Measurements from ENCODE around the gene ROR1.
"Not testable (repeated sequence)": the region's sequence is repeated elsewhere in the genome, so short reads cannot be mapped to it uniquely, and the experiment has no call there.

ROR1 gene

DNA sequence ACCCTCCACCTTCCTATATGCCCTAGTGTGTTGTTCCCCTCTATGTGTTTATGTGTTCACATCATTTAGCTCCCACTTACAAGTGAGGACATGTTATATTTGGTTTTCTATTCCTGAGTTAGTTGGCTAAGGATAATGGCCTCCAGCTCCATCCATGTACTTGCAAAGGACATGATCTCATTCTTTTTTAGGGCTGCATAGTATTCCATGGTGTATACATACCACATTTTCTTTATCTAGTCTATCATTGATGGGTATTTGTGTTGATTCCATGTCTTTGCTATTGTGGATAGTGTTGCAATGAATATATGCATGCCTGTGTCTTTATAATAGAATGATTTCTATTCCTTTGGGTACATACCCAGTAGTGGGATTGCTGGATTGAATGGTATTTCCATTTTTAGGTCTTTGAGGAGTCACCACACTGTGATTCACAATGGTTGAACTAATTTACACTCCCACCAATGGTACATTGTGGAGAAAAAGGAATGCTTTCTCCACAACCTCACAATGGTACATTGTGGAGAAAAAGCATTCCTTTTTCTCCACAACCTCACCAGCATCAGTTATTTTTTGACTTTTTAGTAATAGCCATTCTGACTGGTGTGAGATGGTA, 52.5 kb downstream of the ROR1 start:
- not testable (repeated sequence) for DNase-seq

DNA sequence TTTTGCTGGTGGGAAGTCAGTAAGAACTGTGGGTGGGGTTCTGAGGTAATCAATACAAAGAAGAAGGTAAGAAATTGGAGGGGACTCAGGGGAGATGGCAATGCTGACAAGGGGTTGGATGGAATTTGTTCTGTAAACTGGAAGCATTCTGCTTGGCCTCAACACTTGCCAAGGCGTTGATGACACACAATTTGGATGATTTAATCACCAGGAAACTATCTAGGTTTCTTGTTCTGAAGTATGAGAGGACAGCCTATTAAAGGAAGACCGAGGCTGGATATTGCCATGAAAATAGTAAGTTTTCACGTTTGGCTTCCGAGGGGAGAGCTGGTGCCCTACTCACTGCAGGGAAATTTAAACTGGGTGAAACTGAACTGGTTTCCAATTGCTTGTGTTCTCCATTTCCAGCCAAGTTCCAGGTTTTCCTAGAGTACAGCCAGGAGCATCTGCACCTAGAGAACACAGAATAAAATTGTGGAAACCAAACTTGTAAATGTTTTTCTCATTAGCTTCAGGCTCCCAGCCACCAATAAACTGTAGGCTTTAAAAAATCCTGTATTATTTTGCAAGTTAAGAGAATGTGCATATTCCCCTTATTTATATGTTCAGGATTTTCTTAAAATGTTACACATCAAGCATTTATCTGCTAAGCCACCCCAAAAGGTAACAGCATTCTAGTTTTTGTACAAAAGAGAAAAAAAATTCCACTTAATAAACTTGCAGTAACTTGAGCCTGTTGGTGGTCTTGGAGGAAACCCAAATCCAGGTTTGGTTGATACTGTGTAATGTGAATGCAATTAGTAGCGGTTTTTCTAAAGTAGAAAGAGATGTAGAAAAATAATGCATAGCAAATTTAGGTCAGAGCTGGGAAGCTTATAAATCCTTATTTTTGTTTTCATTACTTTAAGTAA, 53.8 kb downstream of the ROR1 start:
- no peak for DNase-seq

DNA sequence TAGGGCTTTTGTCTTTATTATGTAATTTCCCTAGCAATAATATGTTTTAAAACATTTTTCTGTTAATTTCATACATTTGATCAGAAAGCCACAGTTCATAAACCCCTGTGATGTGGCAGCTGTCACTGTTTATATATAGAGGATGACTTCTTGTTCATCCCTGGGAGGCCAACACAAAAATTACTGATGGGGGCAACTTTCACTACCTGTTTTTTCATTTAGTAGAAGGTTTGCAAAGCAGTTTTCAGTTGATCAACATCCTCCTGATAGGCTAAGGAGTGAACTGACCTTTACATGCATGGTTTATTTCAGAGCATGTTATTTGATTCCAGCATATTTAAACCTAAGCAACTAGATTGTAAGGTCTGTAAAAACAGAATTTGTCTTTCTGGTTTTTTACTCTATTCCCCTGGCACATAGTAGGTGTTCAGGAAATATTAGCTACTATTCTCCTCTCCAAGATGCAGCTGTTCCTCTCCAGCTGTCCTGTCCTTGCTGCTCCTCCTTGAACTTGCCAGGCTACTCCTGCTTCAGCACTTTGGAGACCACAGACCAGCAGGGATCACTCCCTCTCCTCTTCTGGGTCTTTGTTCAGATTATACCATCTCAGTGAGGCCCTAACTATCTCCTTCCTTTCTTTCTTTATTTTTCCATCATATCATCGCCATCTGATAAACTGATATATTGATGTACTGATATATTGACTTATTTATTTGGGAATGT, 54.7 kb downstream of the ROR1 start:
- no peak for DNase-seq

DNA sequence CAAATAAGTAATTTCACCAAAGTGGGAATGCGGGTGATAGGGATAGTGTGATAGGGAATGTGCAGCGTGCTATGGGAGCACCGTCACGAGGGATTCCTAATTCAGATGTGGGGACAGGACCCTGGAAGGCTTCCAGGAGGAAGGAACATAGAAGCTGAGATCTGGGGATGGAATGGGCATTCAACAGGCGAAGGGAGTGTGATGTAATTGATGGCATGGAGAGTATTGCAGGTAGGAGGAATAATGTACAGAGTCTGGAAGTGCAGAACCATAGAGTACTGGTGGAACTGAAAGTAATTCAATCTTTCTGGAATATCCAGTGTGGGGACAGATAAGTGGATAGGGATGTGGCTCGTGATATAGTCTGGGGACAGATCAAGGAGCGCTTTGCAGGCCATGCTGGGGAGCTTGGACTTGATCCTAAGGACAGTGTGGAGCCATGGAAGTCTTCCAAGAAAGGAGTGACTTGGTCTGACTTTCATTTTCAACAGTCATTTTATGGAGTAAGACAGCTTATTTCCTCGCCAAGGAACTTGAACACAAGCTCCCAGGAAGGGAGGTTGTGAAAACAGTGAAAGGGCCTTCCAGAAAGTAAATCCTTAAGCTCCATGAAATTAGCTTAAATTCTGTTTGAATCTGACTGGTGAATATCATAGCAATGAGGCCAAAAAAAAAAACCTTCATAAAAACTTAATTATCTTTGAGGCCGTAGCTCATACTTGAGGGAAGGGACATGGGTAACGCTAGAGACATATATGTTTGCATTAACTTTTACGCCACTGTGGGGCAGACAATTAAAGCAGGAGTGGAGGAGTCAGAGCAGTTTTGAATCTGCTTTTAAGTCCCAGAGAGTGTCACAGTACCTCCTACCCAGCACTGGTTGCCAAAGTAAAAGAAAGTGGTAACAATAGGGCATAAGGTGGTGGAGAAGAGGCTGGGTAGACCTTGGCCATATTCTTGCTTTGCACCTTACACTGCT, 55.8 kb downstream of the ROR1 start:
- DNase-seq: no peak

DNA sequence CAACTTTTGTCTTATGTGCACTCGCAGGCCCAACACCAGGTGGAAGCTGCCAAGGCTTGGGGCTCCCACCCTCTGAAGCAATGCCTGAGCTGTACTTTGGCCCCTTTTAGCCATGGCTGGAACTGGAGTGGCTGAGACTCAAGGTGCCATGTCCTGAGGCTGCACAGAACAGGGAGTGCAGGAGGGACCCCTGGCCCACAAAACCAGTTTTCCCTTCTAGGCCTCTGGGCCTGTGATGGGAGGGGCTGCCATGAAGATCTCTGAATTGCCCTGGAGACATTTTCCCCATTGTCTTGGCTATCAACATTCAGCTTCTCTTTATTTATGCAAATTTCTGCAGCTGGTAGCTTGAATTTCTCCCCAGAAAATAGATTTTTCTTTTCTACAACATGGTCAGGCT, 57.6 kb downstream of the ROR1 start:
- no peak for DNase-seq

DNA sequence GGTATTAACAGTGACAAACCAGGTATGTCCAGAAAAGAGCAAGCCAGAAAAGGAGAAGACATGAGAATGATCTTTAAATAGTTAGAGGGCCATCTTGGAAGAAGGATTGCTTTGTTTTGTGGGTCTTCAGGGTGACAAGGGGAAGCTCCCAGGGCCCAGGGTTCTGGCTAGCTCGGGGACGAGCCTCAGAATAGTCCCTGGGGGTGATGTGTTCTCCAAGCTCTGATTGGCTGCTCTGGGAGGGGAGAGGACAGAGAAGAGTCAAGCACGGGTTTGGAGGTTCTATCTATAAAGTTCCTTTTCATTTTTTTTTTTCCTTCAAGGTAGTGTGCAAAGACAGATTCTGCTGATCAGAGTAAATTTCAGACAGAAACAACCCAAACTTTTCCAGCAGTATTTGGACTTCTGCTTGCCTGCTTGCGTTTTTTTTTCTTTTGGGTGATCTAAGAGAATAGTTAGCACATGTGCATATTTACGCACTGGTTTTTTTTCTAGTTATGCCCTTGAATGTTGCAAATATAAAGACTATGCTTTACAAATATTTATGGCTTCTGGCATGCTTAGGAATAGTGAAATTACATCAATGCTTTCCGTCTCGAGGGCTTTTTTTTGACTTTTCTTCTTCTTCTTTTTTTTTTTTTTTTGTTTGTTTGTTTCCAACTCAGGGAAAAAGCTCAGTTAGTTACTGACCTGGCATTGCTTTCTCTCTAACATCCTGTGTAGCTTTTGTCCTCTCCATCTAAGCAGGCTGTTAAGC, 59.7 kb downstream of the ROR1 start:
- no peak for DNase-seq

DNA sequence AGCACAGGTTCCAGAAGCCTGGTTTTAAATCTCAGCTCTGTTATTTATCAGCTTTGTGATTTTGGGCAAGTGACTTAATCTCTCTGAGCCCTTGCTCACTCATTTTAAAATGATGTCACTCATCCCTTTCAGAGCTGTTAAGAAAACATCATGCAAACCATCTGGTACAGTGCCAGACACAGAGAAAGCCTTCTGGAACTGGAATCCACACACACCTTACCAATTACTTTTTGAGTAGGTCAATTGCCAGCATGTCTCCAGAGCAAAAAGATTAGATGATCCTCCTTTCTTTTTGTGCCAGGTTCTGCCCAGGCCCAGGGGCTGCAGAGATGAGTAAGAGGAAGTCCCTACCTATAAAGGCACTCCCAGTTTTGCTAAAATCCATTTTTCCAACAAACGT, 61.3 kb downstream of the ROR1 start:
- DNase-seq: no peak

DNA sequence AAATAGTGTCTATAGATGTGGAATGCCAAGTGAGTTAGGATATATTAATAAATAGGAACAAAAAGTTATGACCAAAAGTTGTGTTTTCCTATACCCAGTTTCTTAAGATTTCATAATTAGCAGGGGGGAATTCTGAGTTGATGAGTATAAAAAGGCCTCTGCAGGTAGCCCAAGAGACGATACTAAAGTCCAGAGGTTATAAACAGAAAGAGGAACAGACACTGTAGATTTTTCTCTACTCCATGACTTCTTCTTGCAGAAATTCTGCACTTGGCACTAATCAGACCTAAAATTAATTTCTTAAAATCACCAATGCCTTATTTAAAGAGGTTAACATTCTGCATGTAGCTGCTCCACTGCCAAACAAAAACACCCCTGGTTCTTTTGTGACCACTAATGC, 62.6 kb downstream of the ROR1 start:
- DNase-seq: no peak

DNA sequence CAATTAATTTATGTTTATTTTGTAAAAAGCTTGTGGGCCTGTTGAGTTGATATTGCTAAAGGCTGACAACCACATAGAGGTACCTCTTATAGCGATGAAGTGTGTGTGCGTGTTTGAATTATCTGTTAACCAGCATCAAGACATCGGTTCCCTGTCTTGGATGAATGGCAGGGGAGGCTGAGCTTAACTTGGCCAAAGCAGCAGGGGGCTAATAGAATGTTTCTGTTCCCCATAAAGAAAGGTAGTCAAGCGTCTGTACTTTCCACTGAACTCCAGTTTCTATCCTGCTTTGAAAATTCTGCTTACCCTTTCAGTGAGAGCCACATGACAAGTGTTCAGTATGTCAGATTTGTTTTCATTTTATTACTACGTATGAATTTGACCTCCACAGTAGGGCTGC, 63.0 kb downstream of the ROR1 start:
- DNase-seq: no peak

DNA sequence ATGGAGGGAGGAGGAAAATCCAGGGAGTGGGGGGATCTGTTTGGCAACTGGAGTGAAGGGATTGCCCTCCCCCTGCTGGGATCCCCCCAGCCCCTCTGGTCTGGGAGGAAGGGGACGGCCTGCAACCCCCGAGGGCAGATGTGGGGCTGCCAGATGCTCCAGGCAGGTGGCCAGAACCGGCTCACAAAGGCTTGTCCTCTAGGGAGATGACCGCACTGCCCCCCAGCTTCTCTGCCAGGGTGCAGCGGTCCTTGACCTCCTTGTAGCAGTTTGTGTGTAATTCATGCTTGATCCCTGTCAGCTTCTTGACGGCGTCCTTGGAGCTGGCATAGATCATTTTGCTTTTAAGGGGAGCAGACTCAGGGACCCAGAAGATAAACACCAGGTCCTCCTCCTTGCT, 69.2 kb downstream of the ROR1 start:
- no peak for DNase-seq

DNA sequence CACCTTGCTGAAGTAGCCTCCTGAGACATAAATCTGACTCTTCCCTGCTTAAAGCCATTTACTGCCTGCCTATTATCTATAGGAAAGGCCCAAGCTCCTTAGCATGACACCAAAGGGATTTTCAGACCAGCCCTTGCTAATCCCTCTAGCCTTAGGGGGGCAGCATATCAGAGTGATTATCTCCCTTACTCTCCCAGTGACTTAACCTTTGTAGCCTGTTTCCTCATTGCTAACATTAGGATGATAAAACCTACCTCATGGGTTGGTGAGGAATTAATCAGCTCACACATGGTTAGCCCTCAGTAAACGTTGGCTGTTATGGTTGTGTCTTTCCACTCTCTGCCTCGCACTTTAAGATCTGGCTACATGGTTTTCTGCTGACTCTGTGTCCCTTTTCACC, 70.1 kb downstream of the ROR1 start:
- DNase-seq: no peak

DNA sequence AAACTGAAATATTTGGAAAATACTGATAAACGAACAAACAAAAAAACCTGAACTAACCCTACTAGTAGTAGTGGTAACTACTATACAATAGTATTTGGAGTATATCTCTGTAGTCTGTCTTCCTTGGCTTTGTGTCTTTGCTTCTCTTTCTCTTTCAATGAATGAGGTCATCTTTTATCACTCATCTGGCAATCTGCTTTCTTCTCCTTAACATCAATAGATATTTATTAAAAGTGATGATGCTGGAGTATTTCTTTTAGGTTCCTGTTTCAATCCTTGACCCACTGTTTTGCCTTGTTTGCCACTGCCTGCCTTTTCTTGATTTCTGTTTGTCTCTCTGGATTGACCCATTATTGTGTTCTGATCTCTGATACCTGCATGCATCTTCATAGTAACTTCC, 71.5 kb downstream of the ROR1 start:
- no peak for DNase-seq

DNA sequence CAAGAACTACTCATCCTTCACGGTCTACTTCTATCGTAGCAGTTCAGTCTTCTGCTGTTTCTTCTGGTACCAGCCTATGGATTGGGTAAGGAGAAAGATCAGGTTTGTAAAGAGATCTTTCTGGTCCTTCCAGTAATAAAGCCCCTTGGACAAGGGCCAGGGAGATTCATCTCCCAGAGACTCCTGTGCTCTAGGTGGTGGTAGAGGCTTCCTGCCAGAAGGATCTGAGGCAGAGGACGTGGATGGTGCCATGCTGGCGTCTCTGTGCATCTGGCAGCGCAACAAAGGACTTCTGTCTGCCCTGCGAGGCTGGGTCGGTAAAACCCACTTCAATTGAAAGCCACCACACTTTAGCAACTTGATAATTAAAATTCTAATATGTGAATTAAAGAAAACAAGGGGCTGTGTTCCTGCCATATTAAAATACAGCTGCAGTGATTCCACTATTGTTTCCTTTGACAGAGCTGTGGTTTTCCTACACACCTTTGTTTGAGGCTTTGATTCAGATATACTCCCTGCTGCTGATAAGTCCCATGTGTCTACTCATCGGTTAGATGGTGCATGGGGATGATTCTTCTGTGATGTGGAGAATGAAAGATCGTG, 73.6 kb downstream of the ROR1 start:
- no peak for DNase-seq

DNA sequence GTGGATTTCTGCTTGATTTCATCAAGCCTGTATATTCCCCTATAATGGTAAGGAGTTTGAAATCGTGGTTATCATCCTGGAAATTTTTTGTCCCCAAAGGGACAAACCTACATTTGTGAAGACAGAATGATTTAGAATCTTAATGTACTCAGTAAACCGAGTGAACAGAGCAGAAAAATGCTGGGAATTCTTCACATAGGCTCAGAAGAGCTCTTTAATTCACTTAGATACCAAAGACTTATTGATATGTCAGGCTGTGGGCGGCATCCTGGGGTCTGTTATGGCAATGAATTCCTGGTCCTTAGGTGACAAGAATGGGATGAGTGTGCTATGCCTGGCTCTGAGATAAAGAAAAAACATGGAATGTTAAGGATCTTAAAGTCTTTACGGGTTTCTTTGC, 74.9 kb downstream of the ROR1 start:
- DNase-seq: no peak

DNA sequence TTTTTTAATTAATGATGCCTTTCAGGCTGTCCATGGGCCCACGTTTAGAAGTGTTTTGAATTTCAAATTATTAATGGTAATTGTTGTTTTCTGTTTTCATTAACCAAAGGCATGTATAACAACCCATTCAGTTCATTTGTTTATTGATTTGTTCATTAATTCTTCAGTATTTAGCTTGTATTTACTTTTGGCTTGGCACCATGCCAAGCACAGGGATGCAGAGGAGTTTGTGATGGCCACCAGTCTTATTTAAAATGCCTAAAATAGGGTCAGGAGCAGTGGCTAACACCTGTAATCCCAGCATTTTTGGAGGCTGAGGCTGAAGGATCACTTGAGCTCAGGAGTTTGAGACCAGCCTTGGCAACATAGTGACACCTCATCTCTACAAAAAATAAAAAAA, 75.3 kb downstream of the ROR1 start:
- DNase-seq: no peak

DNA sequence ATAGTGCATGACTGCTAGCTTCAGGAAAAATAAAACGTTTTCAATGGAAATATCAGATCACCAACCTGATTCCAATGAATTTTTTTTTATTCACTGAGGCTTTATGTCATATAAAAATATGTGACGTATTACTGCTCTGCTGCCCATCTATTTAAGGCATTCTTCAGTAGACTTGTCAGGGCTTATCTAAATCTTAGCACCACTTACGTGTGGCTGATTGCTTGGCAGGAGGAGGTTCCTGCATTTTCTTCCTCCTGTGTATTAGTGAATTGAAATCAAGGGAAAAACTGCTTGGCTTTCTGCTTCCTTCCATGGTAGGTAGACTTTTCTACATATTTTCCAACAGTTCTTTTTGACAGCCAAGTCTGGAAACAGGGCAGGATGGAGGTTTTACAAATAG, 80.3 kb downstream of the ROR1 start:
- no peak for DNase-seq

DNA sequence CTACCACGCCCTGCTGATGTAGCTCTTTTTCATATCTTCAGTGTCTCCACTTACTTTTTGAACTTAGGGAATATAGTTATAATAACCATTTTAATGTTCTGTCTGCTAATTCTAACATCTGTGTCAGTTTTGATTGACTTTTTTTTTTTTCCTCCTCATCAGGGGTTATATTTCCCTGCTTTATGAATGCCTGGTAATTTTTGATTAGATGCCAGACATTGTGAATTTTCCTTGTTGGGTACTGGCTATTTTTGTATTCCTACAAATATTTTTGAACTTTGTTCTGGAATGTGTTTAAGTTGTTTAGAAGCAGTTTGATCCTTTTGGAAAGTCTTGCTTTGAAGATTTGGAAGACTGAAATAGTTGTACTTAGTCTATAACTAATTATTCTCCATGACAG, 82.1 kb downstream of the ROR1 start:
- DNase-seq: no peak

DNA sequence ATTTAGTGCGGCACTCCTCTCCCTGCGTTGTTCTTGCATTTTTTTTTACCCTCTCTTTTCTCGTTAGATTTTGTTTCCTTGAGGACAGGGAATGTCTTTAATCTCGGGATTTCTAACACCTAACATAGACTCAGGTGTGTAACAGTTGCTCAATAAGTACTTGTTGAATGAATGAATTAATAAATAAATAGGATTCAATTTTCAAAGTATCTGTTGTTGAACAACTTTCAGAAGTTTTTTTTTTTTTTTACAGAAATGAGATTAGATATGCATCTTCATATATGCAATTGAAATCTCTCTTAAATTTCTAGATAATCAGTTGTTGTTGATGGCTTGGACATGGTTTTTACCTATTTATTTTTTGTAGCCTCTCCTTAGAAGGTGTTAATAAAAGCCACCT, 83.1 kb downstream of the ROR1 start:
- DNase-seq: no peak

DNA sequence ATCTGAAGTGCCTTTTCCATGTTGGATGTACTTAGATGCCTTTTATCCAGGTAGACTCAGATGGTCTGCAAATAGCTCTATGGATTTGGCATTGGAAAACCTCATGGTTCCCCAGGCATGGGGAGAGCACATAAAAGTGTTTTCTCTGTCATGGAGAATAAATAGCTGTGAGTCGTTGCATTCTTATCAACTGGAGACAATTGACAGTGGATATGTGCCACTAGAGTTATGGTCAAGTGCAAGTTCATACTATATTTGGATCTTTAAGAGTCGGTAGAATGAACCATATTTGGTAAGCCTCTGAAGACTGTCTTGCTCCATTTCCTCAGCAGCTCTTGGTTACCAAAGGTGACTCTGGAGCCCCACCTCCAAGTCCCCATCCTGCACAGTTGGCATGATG, 83.7 kb downstream of the ROR1 start:
- DNase-seq: no peak

DNA sequence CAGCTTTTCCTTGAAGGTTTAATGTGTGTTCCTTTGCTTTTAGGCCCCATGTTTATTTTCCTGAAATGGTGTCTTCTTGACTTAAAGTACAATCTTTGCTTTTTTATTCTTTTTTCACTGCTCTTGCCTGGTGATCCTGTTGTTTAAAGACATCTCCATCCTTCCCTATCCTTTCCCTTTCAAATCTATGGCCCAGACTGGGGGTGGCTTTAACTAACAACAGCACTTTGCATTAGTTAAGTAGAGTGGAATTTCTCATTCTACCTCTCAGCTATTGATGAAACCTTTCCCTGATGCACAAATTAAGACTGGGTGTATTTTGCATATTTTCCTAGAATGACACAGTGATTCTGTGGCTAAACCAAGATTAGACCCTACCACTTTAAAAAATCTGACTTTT, 84.3 kb downstream of the ROR1 start:
- DNase-seq: no peak

DNA sequence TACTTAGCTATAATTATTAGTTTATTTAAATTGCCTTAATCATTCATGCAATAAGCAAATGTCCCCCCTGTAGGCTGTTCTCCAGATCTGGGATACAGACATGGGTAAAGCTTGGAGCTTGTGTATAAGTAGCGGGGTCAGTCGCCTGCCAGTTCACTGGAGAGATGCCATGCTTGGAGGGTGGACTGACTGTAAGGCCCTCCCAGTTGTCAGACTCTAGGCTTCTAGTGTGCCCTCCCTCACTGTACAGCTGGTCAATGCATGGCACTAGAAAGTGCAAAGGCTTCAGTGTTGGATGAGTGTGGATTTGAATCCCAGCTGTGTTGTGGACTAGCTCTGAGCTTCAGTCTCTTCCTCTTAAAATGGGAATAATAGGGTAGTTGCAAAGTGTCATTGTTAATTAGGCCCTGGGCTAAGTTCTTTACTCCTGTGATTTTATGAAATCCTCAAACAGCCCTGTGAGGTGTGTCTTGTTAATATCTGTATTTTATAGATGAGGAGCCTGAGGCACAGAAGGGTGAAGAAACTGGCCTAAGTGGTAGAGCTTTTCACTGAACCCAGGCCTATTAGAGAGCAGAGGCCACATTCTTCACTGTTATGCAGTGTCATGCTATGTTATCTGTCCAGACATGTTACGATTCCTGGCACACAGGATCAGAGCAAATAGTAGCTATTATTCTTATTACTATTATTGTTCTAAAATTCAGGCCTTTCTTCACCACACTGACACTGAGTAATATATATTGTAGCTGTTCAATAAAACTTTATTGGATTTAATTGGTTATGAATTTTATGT, 85.9 kb downstream of the ROR1 start:
- no peak for DNase-seq
